Bronchial epithelial cell (primary cell): ENCODE data around the gene BORCS5. TPM values are rescaled to one million over a fixed set of nuclear protein-coding genes. Genes with fewer than 3 reads are reported as not detected.

Experiments
- DNase-seq: peaks from one replicate; pipeline ENCODE4 v3.0.0-alpha.2; 2010; ENCODE audit warnings: low read depth
- FAIRE-seq: peaks from 2 replicates; lab custom pipeline; 2011; peaks lifted over from hg19 to GRCh38; lab: Jason Lieb, UNC
- H3K27me3 ChIP-seq: 2 replicates; pipeline ENCODE4 v1.5.1; 2011; ENCODE audit warnings: low read length; ENCODE audit not compliant: control insufficient read depth, insufficient read depth
- H3K36me3 ChIP-seq: 2 replicates; pipeline ENCODE4 v1.5.1; 2011; ENCODE audit warnings: low read length; ENCODE audit not compliant: control insufficient read depth, insufficient read depth
- H3K4me3 ChIP-seq: 2 replicates; pipeline ENCODE4 v1.5.1; 2011; ENCODE audit warnings: mild to moderate bottlenecking, low read depth, low read length, control low read depth
- total RNA-seq: library from RNA; depleted of rRNA; stranded (reverse); fragments of >200 nt; gene quantifications from 2 replicates; pipeline ENCODE4 v1.2.1, GENCODE V29; 2014
- TF ChIP-seq, protein P1 (sequence below): IDR thresholded peaks from 2 replicates; pipeline ENCODE4 v1.5.1; 2011; ENCODE audit warnings: mild to moderate bottlenecking, moderate library complexity, low read length, control low read depth, inconsistent platforms; ENCODE audit not compliant: insufficient read depth, severe bottlenecking

Gene BORCS5
- total RNA-seq, 1 donor from 2014 or later, result 7.9 TPM

DNA sequence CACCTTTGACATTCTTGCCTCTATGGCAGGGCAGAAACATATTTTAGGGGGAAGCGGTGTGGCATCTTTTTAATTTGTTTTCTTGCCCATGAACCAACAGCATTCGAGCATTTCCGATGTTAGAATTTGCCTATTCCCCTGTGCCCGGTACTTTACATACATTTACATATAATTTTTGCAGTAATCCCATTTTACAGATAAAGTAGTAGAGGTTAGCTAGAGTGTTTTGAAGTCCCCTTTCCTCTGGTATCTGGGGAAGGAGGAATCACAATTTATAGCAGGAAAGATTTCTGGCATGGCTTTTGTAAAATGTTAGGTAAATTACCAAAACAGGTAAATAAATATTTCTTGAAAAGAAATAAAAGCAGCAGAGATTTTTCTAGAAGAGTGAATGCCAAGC, 1.6 kb downstream of the BORCS5 start:
- H3K27me3 ChIP-seq, result no peaks in the 10 kb centered on the region
- TF ChIP-seq, protein P1, sequence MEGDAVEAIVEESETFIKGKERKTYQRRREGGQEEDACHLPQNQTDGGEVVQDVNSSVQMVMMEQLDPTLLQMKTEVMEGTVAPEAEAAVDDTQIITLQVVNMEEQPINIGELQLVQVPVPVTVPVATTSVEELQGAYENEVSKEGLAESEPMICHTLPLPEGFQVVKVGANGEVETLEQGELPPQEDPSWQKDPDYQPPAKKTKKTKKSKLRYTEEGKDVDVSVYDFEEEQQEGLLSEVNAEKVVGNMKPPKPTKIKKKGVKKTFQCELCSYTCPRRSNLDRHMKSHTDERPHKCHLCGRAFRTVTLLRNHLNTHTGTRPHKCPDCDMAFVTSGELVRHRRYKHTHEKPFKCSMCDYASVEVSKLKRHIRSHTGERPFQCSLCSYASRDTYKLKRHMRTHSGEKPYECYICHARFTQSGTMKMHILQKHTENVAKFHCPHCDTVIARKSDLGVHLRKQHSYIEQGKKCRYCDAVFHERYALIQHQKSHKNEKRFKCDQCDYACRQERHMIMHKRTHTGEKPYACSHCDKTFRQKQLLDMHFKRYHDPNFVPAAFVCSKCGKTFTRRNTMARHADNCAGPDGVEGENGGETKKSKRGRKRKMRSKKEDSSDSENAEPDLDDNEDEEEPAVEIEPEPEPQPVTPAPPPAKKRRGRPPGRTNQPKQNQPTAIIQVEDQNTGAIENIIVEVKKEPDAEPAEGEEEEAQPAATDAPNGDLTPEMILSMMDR, result no peak
- DNase-seq (no peak), FAIRE-seq (no peak)
- no peak overlapping the region for H3K4me3 ChIP-seq
- no peaks in the 10 kb centered on the region for H3K36me3 ChIP-seq

DNA sequence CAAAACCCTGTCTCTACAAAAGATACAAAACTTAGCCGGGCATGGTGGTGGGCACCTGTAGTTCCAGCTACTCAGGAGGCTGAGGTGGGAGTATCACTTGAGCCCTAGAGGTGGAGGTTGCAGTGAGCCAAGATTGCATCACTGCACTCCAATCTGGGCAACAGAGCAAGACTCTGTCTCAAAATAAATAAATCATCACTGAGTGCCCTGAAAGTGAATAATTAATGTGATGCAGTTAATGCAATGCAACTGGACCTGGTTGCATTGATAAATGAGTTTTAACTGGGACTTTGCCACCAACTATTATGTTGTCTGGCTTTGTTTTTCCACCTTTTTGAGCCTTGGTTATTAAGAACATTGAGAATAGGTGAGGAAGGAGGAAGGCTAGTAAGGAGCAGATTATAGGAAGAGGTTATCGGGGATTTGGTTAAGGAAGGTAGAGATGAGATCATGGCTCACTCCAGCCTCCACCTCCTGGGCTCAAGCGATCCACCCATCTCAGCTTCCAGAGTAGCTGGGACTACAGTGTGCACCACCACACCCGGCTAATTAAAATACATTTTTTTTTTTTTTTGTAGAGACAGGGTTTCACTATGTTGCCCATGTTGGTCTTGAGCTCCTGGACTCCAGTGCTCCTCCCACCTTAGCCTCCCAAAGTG, 8.0 kb downstream of the BORCS5 start:
- H3K4me3 ChIP-seq, result no peak overlapping the region
- no peaks in the 10 kb centered on the region for H3K27me3 ChIP-seq
- TF ChIP-seq, protein P1, result no peak
- H3K36me3 ChIP-seq, result peaks cover 1% of the 10 kb centered on the region
- no peak for FAIRE-seq
- no peak for DNase-seq

DNA sequence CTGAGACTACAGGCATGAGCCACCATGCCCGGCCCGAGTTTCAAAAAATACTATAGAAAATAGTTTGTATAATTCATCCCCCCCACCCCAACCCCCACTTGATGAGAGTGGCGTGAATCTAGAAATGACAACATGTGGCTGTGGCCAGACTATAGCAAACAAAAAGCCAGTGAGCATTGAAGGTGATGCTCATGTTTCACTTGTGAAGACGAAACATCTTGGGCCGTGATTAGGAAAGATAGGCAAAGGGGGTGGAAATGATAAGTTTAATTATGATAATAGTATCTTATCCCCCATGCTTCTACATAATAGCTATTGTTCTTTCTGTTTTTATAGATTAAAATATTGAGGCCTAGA, 8.5 kb downstream of the BORCS5 start:
- FAIRE-seq (no peak), DNase-seq (no peak)
- Histone ChIP-seq H3K4me3 (no peak overlapping the region), H3K36me3 (peaks cover 1% of the 10 kb centered on the region), H3K27me3 (no peaks in the 10 kb centered on the region)
- TF ChIP-seq, protein P1, result no peak

DNA sequence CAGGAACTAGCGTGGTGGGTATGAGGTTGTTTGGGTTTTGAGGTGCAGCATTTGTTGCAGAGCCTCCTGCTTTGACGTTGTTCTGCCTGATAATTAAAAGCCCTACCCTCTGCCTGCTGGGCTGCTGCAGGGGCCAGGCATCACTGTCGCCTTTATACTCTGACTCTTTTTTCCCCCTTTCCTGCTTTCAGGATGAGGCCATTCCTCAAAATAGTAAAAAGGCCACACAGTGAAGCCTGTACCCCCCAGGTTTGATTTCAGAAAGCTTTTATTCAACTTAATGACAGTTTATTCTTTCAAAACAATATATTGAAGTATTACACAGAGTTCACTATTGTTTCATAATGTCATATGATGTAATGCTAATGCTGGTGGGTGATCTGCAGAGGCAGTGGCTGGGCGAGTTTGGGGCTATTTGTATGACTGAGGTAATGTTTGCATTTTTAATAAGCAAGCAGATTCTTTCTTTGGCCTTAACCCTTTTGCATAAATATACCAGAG, 9.1 kb downstream of the BORCS5 start:
- DNase-seq (no peak), FAIRE-seq (no peak)
- H3K27me3 ChIP-seq, result no peaks in the 10 kb centered on the region
- TF ChIP-seq, protein P1, result no peak
- H3K36me3 ChIP-seq, result peaks cover 1% of the 10 kb centered on the region
- no peak overlapping the region for H3K4me3 ChIP-seq

DNA sequence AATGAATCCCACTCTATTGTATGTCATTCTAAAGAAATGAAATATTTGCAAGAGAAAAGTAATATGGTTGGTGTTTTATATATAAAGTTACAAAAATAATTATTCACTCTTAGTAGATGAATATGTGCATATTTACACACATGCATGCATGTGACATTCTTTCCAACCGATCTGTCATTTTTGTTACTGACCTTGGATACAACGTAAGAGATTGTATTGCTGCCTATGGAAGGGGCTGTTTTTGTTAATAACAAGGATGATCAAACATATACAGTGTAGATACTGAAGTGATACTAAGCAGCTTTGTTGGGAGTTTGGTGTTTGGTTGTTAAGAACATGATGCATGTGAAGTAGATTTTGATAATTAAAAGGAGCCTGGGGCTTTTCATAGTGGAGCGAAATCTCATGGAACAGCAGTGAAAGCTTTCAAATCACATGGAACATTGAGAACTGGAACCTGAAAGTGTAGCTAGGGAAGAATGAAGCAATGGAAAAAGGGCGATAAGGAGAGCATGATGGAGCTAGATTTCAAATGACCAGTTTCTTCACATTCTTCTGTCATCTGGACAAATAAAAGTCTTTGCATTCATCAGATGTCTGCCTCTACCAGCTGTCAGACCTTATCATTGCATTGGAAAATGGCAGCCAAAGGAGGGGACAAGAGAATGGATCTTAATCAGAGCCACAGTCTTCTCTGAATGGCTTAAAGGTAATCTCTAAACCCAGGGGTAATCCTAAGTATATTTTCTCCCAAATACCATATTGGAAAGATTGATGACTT, 10.0 kb downstream of the BORCS5 start:
- DNase-seq, result no peak
- TF ChIP-seq, protein P1, result no peak
- H3K27me3 ChIP-seq, result no peaks in the 10 kb centered on the region
- H3K4me3 ChIP-seq, result no peak overlapping the region
- no peak for FAIRE-seq
- peaks cover 1% of the 10 kb centered on the region for H3K36me3 ChIP-seq
